ENCODE data around the gene CC2D2A.

CC2D2A gene

DNA sequence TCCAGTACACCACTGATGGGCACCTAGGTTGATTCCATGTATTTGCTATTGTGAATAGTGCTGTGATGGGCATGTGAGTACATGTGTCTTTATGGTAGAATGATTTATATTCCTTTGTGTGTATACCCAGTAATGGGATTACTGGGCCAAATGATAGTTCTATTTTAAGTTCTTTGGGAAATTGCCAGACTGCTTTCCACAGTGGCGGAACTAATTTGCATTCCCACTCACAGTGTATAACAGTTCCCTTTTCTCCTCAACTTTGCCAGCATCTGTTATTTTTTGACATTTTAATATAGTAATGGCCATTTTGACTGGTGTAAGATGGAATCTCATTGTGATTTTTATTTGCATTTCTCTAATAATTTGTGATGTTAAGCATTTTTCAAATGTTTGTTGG lies 25.9 kb downstream of the CC2D2A start:
- TF ChIP-seq, protein P1, sequence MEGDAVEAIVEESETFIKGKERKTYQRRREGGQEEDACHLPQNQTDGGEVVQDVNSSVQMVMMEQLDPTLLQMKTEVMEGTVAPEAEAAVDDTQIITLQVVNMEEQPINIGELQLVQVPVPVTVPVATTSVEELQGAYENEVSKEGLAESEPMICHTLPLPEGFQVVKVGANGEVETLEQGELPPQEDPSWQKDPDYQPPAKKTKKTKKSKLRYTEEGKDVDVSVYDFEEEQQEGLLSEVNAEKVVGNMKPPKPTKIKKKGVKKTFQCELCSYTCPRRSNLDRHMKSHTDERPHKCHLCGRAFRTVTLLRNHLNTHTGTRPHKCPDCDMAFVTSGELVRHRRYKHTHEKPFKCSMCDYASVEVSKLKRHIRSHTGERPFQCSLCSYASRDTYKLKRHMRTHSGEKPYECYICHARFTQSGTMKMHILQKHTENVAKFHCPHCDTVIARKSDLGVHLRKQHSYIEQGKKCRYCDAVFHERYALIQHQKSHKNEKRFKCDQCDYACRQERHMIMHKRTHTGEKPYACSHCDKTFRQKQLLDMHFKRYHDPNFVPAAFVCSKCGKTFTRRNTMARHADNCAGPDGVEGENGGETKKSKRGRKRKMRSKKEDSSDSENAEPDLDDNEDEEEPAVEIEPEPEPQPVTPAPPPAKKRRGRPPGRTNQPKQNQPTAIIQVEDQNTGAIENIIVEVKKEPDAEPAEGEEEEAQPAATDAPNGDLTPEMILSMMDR (conservative IDR thresholded peaks at IDR 0.05; ENCODE audit: low read depth, low read length), result no peak
- no peak overlapping the region for H3K4me3 ChIP-seq (ENCODE audit: low read length)
- no peak for DNase-seq (ENCODE audit: low read depth)

DNA sequence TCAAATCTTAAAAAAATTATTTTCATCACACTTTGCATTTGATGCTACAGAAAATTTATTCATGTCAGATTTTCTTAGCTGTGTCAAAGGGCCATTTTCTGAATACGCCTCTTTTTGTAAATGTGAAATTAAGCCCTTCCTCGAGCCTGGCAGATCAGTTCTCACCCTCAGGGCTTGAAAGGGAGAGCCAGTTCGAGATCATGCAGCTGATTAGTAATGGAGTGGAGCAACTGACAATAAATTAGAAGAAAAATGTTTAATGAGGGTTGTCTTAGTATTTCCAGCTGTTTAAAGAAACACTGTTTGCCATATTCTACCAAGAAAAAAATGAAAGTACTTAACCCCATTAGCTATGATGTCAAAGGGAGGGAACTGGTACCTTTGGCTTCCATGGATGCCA lies 28.7 kb downstream of the CC2D2A start:
- no peak overlapping the region for H3K4me3 ChIP-seq (ENCODE audit: low read length)
- no peak for DNase-seq (ENCODE audit: low read depth)
- TF ChIP-seq, protein P1 (conservative IDR thresholded peaks at IDR 0.05; ENCODE audit: low read depth, low read length), result no peak

DNA sequence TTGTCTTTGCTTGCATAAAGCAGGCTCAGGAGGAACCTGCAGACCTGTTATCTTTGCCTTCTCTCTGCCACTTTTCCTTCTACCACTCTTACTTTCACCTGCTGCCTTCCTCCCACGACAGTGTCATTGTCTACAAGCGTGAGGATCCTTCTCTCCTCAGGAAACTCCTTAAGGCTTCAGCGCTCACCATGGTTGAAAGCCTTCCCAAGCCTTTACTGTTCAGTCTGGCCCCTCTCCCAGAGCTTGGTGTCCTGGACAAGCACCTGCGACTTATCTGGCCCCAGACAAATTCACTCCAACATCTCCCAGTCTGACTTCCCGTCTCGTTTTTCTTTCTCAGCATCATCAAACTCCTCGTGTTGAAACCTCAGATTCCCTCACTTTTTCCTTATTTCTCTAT lies 31.0 kb downstream of the CC2D2A start:
- DNase-seq (ENCODE audit: low read depth), result no peak
- TF ChIP-seq, protein P1 (conservative IDR thresholded peaks at IDR 0.05; ENCODE audit: low read depth, low read length), result no peak
- no peak overlapping the region for H3K4me3 ChIP-seq (ENCODE audit: low read length)

DNA sequence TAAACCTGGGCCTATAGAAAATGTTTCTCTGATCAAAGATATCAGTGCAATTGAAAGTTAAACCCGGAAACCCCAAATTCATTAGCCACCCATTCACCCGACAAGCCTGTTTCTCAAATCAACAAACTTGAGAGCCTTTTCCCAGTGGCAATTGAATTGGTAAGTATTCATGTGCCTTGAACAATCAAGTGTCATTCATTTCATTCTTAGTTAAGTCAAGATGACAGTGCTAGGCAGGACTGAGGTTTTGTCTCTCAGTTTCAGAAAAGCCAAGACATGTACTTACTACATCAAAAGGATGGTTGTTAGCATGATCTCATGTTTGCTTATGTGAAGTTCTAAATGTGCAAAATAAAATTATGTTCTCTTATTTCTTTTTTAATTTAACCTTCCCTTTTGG lies 32.3 kb downstream of the CC2D2A start:
- DNase-seq (ENCODE audit: low read depth), result no peak
- TF ChIP-seq, protein P1 (conservative IDR thresholded peaks at IDR 0.05; ENCODE audit: low read depth, low read length), result no peak
- H3K4me3 ChIP-seq (ENCODE audit: low read length), result no peak overlapping the region

DNA sequence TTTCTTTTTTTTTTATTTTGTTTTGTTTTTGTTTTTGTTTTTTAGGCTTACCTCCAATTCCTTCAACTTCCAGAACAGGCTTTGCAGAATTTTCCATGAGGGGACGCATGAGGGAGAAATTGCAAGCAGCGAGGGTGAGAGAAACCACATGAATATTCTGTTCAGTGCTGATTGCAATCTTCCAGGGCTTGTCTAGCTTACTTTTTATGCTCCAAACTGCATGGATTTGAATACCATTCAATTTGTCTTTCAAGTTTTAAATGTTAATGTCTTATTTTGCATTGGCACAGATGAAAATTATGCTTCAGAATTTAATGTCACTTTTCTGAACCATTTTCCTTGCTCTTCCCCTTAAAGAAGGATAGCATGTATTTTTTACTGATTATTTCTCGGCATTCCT lies 32.7 kb downstream of the CC2D2A start:
- DNase-seq (ENCODE audit: low read depth), result no peak
- TF ChIP-seq, protein P1 (conservative IDR thresholded peaks at IDR 0.05; ENCODE audit: low read depth, low read length), result no peak
- H3K4me3 ChIP-seq (ENCODE audit: low read length), result no peak overlapping the region

DNA sequence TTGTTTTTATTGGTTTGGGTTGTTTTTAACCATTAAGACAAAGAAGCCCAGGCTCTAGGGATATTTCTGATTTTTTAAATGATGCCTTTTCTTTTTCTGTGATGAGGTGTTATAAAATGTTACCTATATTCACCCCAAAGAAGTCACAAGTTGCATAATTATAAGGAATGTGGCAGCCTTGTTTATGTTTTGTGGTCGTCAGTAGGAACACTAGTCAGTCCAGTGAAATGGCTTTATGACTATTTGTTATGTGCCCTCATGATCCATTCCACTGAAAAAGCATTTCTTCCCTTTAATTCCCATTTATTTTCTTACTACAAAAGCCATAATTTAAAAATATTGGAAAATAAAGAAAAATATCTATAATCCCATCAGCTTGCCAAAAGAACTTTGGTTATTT lies 34.4 kb downstream of the CC2D2A start:
- DNase-seq (ENCODE audit: low read depth), result no peak
- TF ChIP-seq, protein P1 (conservative IDR thresholded peaks at IDR 0.05; ENCODE audit: low read depth, low read length), result no peak
- H3K4me3 ChIP-seq (ENCODE audit: low read length), result no peak overlapping the region

DNA sequence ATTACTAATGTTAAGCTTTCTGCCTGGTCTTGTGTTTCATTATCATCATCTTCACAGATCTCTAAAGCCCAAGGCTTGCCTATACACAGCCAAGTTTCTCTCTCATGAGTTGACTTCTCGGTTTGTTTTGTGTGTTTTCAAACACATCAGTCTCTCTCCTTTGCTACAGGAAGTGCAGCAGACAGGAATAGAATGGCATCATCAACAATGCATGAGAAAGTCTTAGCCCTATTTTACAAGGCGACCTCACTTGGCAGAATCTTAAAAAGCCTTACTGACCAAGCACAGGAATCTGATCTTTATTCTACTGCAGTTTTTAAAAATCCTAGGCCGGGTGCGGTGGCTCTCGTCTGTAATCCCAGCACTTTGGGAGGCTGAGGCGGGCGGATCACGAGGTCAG lies 36.8 kb downstream of the CC2D2A start:
- TF ChIP-seq, protein P1 (conservative IDR thresholded peaks at IDR 0.05; ENCODE audit: low read depth, low read length), result no peak
- DNase-seq (ENCODE audit: low read depth), result peak; percentile 79
- H3K4me3 ChIP-seq (ENCODE audit: low read length), result no peak overlapping the region

Data from retinal pigment epithelial cell (primary cell).